Lower leg skin (tissue), 4 donors: ENCODE measurements around the gene MGAT3. TPM values are rescaled to one million over a fixed set of nuclear protein-coding genes. Genes with fewer than 3 reads are reported as not detected.

ENCODE experiments used
- DNase-seq, 2 donors: peaks; one replicate each; pipeline ENCODE4 v3.0.0-alpha.2; 2019; ENCODE audit warnings: low spot score in 2 of 2
- H3K4me3 ChIP-seq: fragments of 200-600 bp; sonication (generic); 2 replicates; pipeline ENCODE4 v1.5.1; 2017; ENCODE audit warnings: mild to moderate bottlenecking, low read depth; ENCODE audit not compliant: poor library complexity, severe bottlenecking
- POLR2A ChIP-seq, 2 donors: fragments of 450-650 bp; IDR thresholded peaks; one replicate each; pipeline ENCODE4 v1.6.1; 2016 to 2017; ENCODE audit warnings: antibody characterized with exemption in 2 of 2, mild to moderate bottlenecking in 1 of 2, moderate library complexity in 1 of 2
- WGBS, 2 donors: methylation state at CpG; one replicate each; pipeline ENCODE4 v1.1.5; 2018; 5-methylcytosine and 5-hydroxymethylcytosine counted together
- intact Hi-C: fragments of 100-400 bp; cut with DNase I; formaldehyde crosslinking; loops from one replicate; pipeline ENCODE4 v1.15.0; 2023; ENCODE audit warnings: low total_unique reads
- total RNA-seq, 4 donors: library from RNA; depleted of rRNA; stranded (reverse); fragments of >200 nt; gene quantifications; one replicate each; pipeline ENCODE4 v1.1.0, GENCODE V29; 2016
- TF ChIP-seq, protein P1 (sequence below), 3 donors: fragments of 450-650 bp; IDR thresholded peaks; one replicate each; pipeline ENCODE4 v1.5.1; 2016; ENCODE audit warnings: antibody characterized with exemption in 3 of 3, mild to moderate bottlenecking in 3 of 3, moderate library complexity in 2 of 3

MGAT3 gene
- total RNA-seq, 4 donors from 2014 or later = 1.2 to 5.5 (median 3.2) TPM

DNA sequence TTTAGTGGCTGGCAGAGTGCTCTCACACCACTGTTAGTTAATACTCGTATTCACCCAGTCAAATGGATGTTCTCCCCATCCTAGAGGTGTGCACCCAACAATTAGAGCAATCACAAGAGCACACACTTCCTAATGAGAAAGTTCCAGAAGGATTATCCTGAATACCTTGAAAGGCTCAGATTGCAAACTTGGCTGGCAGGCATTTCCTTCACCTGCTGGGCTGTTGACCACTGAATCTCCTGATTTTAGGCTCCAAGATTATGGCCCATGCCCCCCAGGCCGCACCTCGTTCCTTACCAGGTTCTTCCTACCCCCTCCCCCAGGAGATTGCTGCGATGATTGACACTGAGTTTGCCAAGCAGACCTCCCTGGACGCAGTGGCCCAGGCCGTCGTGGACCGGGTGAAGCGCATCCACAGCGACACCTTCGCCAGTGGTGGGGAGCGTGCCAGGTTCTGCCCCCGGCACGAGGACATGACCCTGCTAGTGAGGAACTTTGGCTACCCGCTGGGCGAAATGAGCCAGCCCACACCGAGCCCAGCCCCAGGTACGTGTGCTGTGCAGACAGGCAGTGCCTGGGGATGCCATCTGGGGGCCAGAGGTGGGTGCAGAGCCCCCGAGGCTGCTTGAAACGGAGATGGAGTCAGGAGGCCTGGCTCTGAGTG lies 30.3 kb upstream of the MGAT3 start:
- DNase-seq = no peak
- H3K4me3 ChIP-seq = no peak overlapping the region
- intact Hi-C loops = no loop called here
- WGBS, 2 donors = 83 to 93% methylated on average over 12 to 20 of the region's 20 CpGs
- TF ChIP-seq, protein P1, sequence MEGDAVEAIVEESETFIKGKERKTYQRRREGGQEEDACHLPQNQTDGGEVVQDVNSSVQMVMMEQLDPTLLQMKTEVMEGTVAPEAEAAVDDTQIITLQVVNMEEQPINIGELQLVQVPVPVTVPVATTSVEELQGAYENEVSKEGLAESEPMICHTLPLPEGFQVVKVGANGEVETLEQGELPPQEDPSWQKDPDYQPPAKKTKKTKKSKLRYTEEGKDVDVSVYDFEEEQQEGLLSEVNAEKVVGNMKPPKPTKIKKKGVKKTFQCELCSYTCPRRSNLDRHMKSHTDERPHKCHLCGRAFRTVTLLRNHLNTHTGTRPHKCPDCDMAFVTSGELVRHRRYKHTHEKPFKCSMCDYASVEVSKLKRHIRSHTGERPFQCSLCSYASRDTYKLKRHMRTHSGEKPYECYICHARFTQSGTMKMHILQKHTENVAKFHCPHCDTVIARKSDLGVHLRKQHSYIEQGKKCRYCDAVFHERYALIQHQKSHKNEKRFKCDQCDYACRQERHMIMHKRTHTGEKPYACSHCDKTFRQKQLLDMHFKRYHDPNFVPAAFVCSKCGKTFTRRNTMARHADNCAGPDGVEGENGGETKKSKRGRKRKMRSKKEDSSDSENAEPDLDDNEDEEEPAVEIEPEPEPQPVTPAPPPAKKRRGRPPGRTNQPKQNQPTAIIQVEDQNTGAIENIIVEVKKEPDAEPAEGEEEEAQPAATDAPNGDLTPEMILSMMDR (IDR thresholded peaks at IDR 0.05) = no peak
- TF ChIP-seq POLR2A (IDR thresholded peaks at IDR 0.05) = no peak

DNA sequence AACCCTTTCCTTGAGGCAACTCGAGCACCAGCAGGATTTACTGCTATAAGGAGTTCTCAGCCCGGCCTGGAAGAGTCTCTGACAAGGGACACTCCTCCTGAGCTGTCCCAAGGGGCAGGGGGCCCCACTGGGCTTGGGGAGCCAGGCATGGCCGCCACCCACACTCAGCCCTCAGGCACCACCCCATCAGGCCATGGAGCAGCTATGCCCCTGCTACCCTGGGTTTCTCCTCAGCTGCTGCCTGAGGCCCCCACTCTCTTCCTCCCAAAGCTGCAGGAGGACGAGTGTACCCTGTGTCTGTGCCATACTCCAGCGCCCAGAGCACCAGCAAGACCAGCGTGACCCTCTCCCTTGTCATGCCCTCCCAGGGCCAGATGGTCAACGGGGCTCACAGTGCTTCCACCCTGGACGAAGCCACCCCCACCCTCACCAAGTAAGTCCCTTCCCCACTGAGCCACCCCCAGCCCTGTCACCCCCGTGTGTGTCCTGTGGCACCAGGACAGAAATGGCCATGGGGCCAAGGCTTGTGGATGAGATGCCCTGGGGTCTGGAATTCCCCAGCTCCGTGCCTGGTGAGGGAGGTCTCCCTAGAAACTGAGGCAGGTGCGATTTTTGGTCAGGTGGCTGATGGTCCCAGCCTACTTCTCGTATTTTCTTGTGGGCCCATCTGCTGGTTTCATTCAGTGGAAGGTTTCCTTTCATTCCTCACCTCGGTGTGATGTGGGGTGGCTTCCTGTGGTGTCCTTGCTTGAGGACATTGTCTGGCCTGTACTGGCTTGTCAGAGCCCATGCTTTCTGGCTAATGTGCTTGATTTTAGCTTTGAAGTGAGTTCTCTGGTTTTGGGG lies 28.8 kb upstream of the MGAT3 start:
- TF ChIP-seq, protein P1 (IDR thresholded peaks at IDR 0.05) = no peak
- no peak for TF ChIP-seq POLR2A (IDR thresholded peaks at IDR 0.05)
- H3K4me3 ChIP-seq = no peak overlapping the region
- intact Hi-C loops = no loop called here
- WGBS, 2 donors = 80 to 83% methylated on average over 13 of the region's 13 CpGs
- DNase-seq = no peak

DNA sequence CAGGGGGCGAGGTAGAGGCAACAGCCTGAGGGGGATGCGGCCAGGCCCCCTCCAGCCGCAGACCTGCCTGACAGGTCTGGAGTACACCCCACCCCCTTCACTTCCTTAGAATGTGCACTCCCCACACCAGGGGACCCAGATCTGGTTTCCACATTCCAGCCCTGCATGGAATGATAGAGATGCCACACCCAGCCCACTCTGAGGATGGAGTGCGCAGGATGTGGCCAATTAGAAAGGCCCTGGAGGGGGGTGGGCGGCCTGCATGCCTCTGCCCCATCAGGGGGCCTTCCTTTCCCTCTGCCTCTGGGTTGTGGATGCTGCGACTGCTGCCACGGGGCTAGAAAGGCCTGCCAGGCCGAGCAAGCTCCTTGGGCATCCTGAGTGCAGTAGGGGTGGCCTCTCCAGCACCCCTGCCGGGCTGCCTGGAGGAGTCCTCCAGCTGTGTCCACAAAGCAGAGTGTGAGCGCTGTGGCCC lies 28.2 kb upstream of the MGAT3 start:
- H3K4me3 ChIP-seq = no peak overlapping the region
- TF ChIP-seq POLR2A (IDR thresholded peaks at IDR 0.05) = no peak
- TF ChIP-seq, protein P1 (IDR thresholded peaks at IDR 0.05) = no peak
- intact Hi-C loops = no loop called here
- 80 to 83% methylated on average over 10 of the region's 10 CpGs for WGBS, 2 donors
- no peak for DNase-seq

DNA sequence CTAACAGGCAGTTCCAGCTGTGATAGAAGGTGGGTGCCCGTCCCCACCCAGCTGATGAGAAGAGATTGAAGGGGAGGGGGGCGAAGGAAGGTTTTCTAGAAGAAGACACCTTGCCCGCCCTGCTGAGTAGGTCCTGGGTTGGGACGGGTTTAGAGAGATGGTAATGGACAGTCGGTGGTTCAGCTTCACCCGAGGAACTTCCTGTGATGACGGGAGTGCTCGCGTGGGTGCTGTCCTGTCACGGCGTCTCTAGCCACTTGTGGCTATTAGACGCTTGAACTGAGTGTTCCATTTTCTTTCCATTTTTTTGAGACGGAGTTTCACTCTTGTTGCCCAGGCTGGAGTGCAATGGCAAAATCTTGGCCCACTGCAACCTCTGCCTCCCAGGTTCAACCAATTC lies 27.6 kb upstream of the MGAT3 start:
- H3K4me3 ChIP-seq = no peak overlapping the region
- 88 to 93% methylated on average over 13 of the region's 13 CpGs for WGBS, 2 donors
- DNase-seq = no peak
- intact Hi-C loops = no loop called here
- TF ChIP-seq POLR2A (IDR thresholded peaks at IDR 0.05) = no peak
- TF ChIP-seq, protein P1 (IDR thresholded peaks at IDR 0.05) = no peak

DNA sequence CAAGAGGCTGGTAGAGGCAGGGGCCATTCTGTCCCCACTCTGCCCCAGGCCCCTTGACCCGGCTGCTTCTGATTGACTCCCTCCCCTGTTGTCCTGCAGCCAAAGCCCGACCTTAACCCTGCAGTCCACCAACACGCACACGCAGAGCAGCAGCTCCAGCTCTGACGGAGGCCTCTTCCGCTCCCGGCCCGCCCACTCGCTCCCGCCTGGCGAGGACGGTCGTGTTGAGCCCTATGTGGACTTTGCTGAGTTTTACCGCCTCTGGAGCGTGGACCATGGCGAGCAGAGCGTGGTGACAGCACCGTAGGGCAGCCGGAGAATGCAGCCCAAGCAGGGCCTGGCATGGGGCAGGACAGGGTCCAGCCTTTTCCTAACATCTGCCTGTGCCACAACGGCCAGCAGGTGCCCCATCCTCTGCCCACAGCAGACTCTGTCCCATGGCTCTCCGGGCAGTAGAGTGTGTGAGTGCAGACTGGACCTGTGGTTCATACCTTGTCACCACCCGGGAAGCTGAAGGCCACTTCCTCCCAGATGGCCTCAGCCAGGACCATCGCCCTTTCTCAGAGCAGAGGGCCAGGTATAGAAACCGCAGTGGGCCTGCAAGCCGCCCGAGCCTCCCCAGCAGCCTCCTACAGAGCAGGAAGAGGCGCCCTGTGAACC lies 26.8 kb upstream of the MGAT3 start:
- 84 to 88% methylated on average over 24 to 25 of the region's 27 CpGs for WGBS, 2 donors
- DNase-seq = no peak
- intact Hi-C loops = no loop called here
- no peak for TF ChIP-seq POLR2A (IDR thresholded peaks at IDR 0.05)
- TF ChIP-seq, protein P1 (IDR thresholded peaks at IDR 0.05) = no peak
- no peak overlapping the region for H3K4me3 ChIP-seq
